Activated CD8-positive, alpha-beta memory T cell treated with anti-CD3 and anti-CD28 coated beads for 24 hours (primary cell): ENCODE measurements around the gene CENPV.

ENCODE experiments used
- DNase-seq: peaks from one replicate; pipeline ENCODE4 v3.0.0-alpha.2; 2020

CENPV gene

GRCh38 chr17:16358394-16358793 is 5.1 kb upstream of the CENPV start:
- DNase-seq: no peak

GRCh38 chr17:16354585-16354984 is 1.3 kb upstream of the CENPV start:
- no peak for DNase-seq

- peak; percentile 88 for DNase-seq
Measured at GRCh38 chr17:16352667-16353316, 477 bp downstream of the CENPV start.

GRCh38 chr17:16352303-16352666 is 984 bp downstream of the CENPV start:
- DNase-seq: peak; percentile 73

- DNase-seq: no peak
Measured at GRCh38 chr17:16351831-16352230, 1.4 kb downstream of the CENPV start.

- no peak for DNase-seq
Measured at GRCh38 chr17:16349431-16349830, 3.8 kb downstream of the CENPV start.

- DNase-seq: no peak
Measured at GRCh38 chr17:16348586-16348985, 4.7 kb downstream of the CENPV start.

- no peak for DNase-seq
Measured at GRCh38 chr17:16346721-16347271, 6.5 kb downstream of the CENPV start.

- DNase-seq: no peak
Measured at GRCh38 chr17:16345565-16345964, 7.7 kb downstream of the CENPV start.

- DNase-seq: no peak
Measured at GRCh38 chr17:16343569-16343968, 9.7 kb downstream of the CENPV start.

GRCh38 chr17:16342979-16343378 is 10.3 kb downstream of the CENPV start:
- DNase-seq: no peak

GRCh38 chr17:16339959-16340358 is 13.3 kb downstream of the CENPV start:
- no peak for DNase-seq

- no peak for DNase-seq
Measured at GRCh38 chr17:16339402-16339801, 13.9 kb downstream of the CENPV start.

- DNase-seq: no peak
Measured at GRCh38 chr17:16338391-16338790, 14.9 kb downstream of the CENPV start.

- no peak for DNase-seq
Measured at GRCh38 chr17:16329519-16330271, 23.6 kb downstream of the CENPV start.

GRCh38 chr17:16328997-16329396 is 24.3 kb downstream of the CENPV start:
- no peak for DNase-seq

- DNase-seq: no peak
Measured at GRCh38 chr17:16327018-16327417, 26.3 kb downstream of the CENPV start.

GRCh38 chr17:16325964-16326363 is 27.3 kb downstream of the CENPV start:
- no peak for DNase-seq

GRCh38 chr17:16322636-16323035 is 30.6 kb downstream of the CENPV start:
- no peak for DNase-seq

GRCh38 chr17:16319969-16320368 is 33.3 kb downstream of the CENPV start:
- no peak for DNase-seq

GRCh38 chr17:16314859-16315258 is 38.4 kb downstream of the CENPV start:
- no peak for DNase-seq

- no peak for DNase-seq
Measured at GRCh38 chr17:16314189-16314588, 39.1 kb downstream of the CENPV start.

GRCh38 chr17:16313139-16314090 is 39.9 kb downstream of the CENPV start:
- DNase-seq: no peak
